Fibroblast of mammary gland (primary cell): ENCODE data around the gene VSTM4.

Experiments used
- DNase-seq: peaks from one replicate; pipeline ENCODE4 v3.0.0-alpha.2; 2010; ENCODE audit warnings: low read depth
- H3K4me3 ChIP-seq: 2 replicates; pipeline ENCODE4 v1.5.1; 2011; ENCODE audit warnings: low read depth, mild to moderate bottlenecking, low read length, moderate library complexity; ENCODE audit not compliant: control insufficient read depth
- TF ChIP-seq, protein P1 (sequence below): conservative IDR thresholded peaks from 2 replicates; pipeline ENCODE4 v1.5.1; 2011; ENCODE audit warnings: low read depth, low read length, inconsistent platforms; ENCODE audit not compliant: control insufficient read depth, insufficient read depth

VSTM4 gene

GRCh38 chr10:49096890-49097445 is 18.4 kb downstream of the VSTM4 start:
- DNase-seq: no peak
- H3K4me3 ChIP-seq: no peak overlapping the region
- TF ChIP-seq, protein P1, sequence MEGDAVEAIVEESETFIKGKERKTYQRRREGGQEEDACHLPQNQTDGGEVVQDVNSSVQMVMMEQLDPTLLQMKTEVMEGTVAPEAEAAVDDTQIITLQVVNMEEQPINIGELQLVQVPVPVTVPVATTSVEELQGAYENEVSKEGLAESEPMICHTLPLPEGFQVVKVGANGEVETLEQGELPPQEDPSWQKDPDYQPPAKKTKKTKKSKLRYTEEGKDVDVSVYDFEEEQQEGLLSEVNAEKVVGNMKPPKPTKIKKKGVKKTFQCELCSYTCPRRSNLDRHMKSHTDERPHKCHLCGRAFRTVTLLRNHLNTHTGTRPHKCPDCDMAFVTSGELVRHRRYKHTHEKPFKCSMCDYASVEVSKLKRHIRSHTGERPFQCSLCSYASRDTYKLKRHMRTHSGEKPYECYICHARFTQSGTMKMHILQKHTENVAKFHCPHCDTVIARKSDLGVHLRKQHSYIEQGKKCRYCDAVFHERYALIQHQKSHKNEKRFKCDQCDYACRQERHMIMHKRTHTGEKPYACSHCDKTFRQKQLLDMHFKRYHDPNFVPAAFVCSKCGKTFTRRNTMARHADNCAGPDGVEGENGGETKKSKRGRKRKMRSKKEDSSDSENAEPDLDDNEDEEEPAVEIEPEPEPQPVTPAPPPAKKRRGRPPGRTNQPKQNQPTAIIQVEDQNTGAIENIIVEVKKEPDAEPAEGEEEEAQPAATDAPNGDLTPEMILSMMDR: no peak

DNA sequence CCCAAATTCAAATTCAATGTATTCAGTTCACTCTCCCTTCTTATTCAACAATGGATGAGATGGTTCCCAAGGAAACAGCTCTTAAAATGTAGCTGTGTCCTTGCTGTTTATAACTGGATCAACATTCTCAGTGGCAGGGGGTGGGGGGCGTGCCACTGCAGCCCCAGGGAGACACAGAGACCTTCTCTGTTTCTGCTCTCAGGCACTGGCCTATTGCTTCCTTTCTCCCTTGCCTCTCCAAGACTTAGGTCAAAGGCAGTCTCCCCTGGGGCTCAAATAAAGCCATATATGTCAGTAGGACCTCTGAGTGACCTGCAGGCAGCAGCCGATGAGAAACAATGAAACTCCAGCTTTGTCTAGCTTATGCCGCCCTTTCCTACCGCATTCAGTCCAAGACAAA is 20.7 kb downstream of the VSTM4 start:
- TF ChIP-seq, protein P1: no peak
- DNase-seq: no peak
- no peak overlapping the region for H3K4me3 ChIP-seq

DNA sequence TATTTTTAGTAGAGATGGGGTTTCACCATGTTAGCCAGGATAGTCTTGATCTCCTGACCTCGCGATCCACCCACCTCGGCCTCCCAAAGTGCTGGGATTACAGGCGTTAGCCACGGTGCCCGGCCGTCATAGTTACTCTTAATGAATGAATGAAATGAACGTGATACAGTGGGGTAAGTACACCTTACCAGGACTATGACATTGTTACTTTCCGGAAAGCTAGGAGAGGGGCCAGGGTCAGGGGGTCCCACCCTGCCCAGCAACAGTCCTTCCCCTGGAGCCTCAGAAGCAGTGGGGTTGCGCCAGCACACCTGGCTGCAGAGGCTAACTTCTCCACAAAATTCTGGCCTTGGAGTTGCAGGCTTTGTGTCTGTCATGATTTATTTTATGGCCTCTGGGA is 21.4 kb downstream of the VSTM4 start:
- H3K4me3 ChIP-seq: no peak overlapping the region
- no peak for DNase-seq
- TF ChIP-seq, protein P1: no peak

DNA sequence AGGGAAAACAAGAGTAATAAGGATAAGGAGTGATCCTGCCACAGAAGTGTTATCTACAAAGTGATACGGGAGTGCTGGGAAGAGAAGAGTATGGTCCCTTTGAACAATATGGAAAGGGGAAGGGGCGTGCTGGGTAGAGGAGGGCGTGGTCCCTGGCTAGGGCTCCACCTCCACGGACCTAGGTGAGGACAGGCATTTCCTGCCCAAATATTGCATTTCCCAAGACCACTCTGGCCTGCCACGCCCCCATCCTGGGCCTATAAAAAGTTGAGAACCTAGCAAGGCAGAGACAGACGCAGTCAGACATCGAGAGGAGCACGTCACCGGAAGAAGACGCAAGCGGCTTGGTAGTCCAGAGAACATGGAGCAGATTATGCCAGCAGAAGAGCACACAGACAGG is 22.8 kb downstream of the VSTM4 start:
- TF ChIP-seq, protein P1: no peak
- H3K4me3 ChIP-seq: no peak overlapping the region
- no peak for DNase-seq

- no peak overlapping the region for H3K4me3 ChIP-seq
- TF ChIP-seq, protein P1: no peak
- DNase-seq: no peak
Measured at GRCh38 chr10:49091450-49092210, 23.7 kb downstream of the VSTM4 start.

GRCh38 chr10:49090696-49091380 is 24.5 kb downstream of the VSTM4 start:
- H3K4me3 ChIP-seq: no peak overlapping the region
- no peak for DNase-seq
- TF ChIP-seq, protein P1: no peak
